ENCODE measurements around the gene MTFR1L. TPM values are rescaled to one million over a fixed set of nuclear protein-coding genes. Genes with fewer than 3 reads are reported as not detected.

Gene MTFR1L
- total RNA-seq, 2 experiments from 2014 or later = 25.5 to 28.0 TPM

- Mint-ChIP-seq H3K4me1 (ENCODE audit: low read depth) (peaks cover 10% of the 10 kb centered on the region), H3K4me3 (no peak overlapping the region), H3K27ac (no peak overlapping the region), H3K27me3 (no peaks in the 10 kb centered on the region), H3K36me3 (ENCODE audit: low read depth) (no peaks in the 10 kb centered on the region), H3K9me3 (no peaks in the 10 kb centered on the region)
- Histone ChIP-seq H3K27ac (ENCODE audit: low read depth in 1 of 2, low read length in 2 of 2) (no peak overlapping the region), H3K9me3 (ENCODE audit: control insufficient read depth in 1 of 2, insufficient read depth in 1 of 2, low read length in 2 of 2) (no peaks in the 10 kb centered on the region), H3K4me3 (ENCODE audit: low read length) (no peak overlapping the region), H3K4me1 (ENCODE audit: insufficient read depth, low read length) (peaks cover 17% of the 10 kb centered on the region), H3K27me3 (ENCODE audit: control insufficient read depth in 1 of 2, insufficient read depth in 2 of 2, low read length in 2 of 2) (no peaks in the 10 kb centered on the region), H3K36me3 (ENCODE audit: insufficient read depth, low read length) (no peaks in the 10 kb centered on the region)
- CTCF ChIA-PET = no interaction called here
- ATAC-seq (ENCODE audit: poor library complexity) (no peak), DNase-seq (no peak)
- intact Hi-C loops (cut with DNase I, micrococcal nuclease) = loop anchor here in 1 of 2 experiments (5.0 kb wide), 2 partner anchors 41 to 56 kb away; no protein-coding TSS in a partner anchor
- no peak for TF ChIP-seq CTCF (IDR thresholded peaks at IDR 0.05)
- POLR2A ChIA-PET = interaction anchor here (0.7 kb wide), 1 partner anchor 111 kb away, joined by 3 read pairs; no protein-coding TSS in a partner anchor
Measured at GRCh38 chr1:25878690-25879089, 58.9 kb downstream of the MTFR1L start.

- Histone ChIP-seq H3K36me3 (ENCODE audit: insufficient read depth, low read length) (no peaks in the 10 kb centered on the region), H3K4me1 (ENCODE audit: insufficient read depth, low read length) (peaks cover 11% of the 10 kb centered on the region), H3K27me3 (ENCODE audit: control insufficient read depth in 1 of 2, insufficient read depth in 2 of 2, low read length in 2 of 2) (no peaks in the 10 kb centered on the region), H3K9me3 (ENCODE audit: control insufficient read depth in 1 of 2, insufficient read depth in 1 of 2, low read length in 2 of 2) (no peaks in the 10 kb centered on the region), H3K4me3 (ENCODE audit: low read length) (no peak overlapping the region), H3K27ac (ENCODE audit: low read depth in 1 of 2, low read length in 2 of 2) (no peak overlapping the region)
- no peak for TF ChIP-seq CTCF (IDR thresholded peaks at IDR 0.05)
- intact Hi-C loops (cut with DNase I, micrococcal nuclease) = loop anchor here in 1 of 2 experiments (5.0 kb wide), 2 partner anchors 42 to 57 kb away; no protein-coding TSS in a partner anchor
- ATAC-seq (ENCODE audit: poor library complexity) (no peak), DNase-seq (no peak)
- ChIA-PET POLR2A (no interaction called here), CTCF (no interaction called here)
- Mint-ChIP-seq H3K27me3 (no peaks in the 10 kb centered on the region), H3K27ac (no peak overlapping the region), H3K36me3 (ENCODE audit: low read depth) (no peaks in the 10 kb centered on the region), H3K4me3 (no peak overlapping the region), H3K9me3 (no peaks in the 10 kb centered on the region), H3K4me1 (ENCODE audit: low read depth) (peaks cover 10% of the 10 kb centered on the region)
Measured at GRCh38 chr1:25879675-25880074, 59.9 kb downstream of the MTFR1L start.

- Mint-ChIP-seq H3K36me3 (ENCODE audit: low read depth) (no peaks in the 10 kb centered on the region), H3K27me3 (no peaks in the 10 kb centered on the region), H3K4me3 (no peak overlapping the region), H3K27ac (no peak overlapping the region), H3K9me3 (no peaks in the 10 kb centered on the region), H3K4me1 (ENCODE audit: low read depth) (peaks cover 5% of the 10 kb centered on the region)
- no peak for TF ChIP-seq CTCF (IDR thresholded peaks at IDR 0.05)
- Histone ChIP-seq H3K36me3 (ENCODE audit: insufficient read depth, low read length) (no peaks in the 10 kb centered on the region), H3K4me3 (ENCODE audit: low read length) (no peak overlapping the region), H3K27me3 (ENCODE audit: control insufficient read depth in 1 of 2, insufficient read depth in 2 of 2, low read length in 2 of 2) (no peaks in the 10 kb centered on the region), H3K27ac (ENCODE audit: low read depth in 1 of 2, low read length in 2 of 2) (no peak overlapping the region), H3K9me3 (ENCODE audit: control insufficient read depth in 1 of 2, insufficient read depth in 1 of 2, low read length in 2 of 2) (no peaks in the 10 kb centered on the region), H3K4me1 (ENCODE audit: insufficient read depth, low read length) (peaks cover 5% of the 10 kb centered on the region)
- ChIA-PET POLR2A (no interaction called here), CTCF (no interaction called here)
- DNase-seq = no peak
- intact Hi-C loops (cut with DNase I, micrococcal nuclease) = no loop called here
- ATAC-seq (ENCODE audit: poor library complexity) = no peak
Measured at GRCh38 chr1:25880518-25880917, 60.8 kb downstream of the MTFR1L start.

Measured in CD4-positive, alpha-beta T cell (primary cell).